K562 (cell line): Measurements from ENCODE around the gene GPR37.

Experiments
- CTCF ChIP-seq, 3 experiments: IDR thresholded peaks in 2 of 3; conservative IDR thresholded peaks in 1 of 3; 2 replicates each; pipeline ENCODE4 v1.5.1; 2011 to 2012; ENCODE audit warnings: low read length in 3 of 3, mild to moderate bottlenecking in 3 of 3, control low read depth in 2 of 3, improper control_type of control experiment in 1 of 3, inconsistent platforms in 1 of 3, low read depth in 1 of 3, mixed read lengths in 1 of 3, moderate library complexity in 1 of 3; ENCODE audit not compliant: insufficient read depth in 2 of 3
- MYC ChIP-seq, 2 experiments: fragments of 250-450 bp in 1 of 2; sonication (Bioruptor Pico) in 1 of 2; IDR thresholded peaks; 2 replicates each; pipeline versions ENCODE4 v1.5.1 to v1.6.1; 2012 to 2021; ENCODE audit warnings: low read depth in 2 of 2, borderline replicate concordance in 1 of 2, improper control_type of control experiment in 1 of 2, low read length in 1 of 2, mild to moderate bottlenecking in 1 of 2, moderate library complexity in 1 of 2
- POLR2A ChIP-seq: fragments of 450-650 bp; conservative IDR thresholded peaks from 2 replicates; pipeline ENCODE4 v1.6.1; 2016
- U2AF1 ChIP-seq: fragments of 200-400 bp; formaldehyde crosslinking; optimal IDR thresholded peaks from 2 replicates; pipeline ENCODE3; 2017; ENCODE audit warnings: mild to moderate bottlenecking, low read depth, low read length, moderate library complexity
- ZNF766 ChIP-seq: fragments of 200-800 bp; sonication (Bioruptor generic); conservative IDR thresholded peaks from 2 replicates; pipeline ENCODE4 v1.6.1; 2016; ENCODE audit warnings: missing genetic modification characterization, missing compliant biosample characterization
- TF ChIP-seq, protein P1 (sequence below): fragments of 250-450 bp; sonication (Bioruptor Pico); IDR thresholded peaks from 2 replicates; pipeline ENCODE4 v1.5.0; 2020; ENCODE audit warnings: mild to moderate bottlenecking

DNA sequence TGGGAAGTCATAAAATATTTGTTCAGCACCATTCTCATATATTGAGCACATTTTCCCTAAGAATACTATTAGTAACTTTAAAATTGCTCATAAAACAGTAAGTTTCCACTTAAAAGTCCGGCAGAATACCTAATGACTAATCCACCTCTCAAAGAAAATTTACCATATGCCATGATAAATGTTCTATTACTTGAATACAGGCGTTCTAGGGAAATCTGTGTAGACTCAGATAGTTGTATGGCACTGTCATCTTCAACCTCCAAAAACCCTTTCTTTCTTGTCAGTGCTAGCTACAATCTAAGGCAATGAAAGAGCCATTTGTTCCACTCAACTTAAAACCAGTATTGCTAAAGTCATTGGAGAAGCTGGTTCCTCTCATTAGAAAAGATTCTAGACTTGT, 7.3 kb downstream of the GPR37 start:
- TF ChIP-seq U2AF1, result no peak
- no peak for TF ChIP-seq ZNF766 (CRISPR knock-in tag)
- TF ChIP-seq CTCF (IDR thresholded peaks at IDR 0.05 in 2 of 3, conservative IDR thresholded peaks at IDR 0.05 in 1 of 3; ENCODE audit: insufficient read depth in 2 of 3, low read depth in 1 of 3, low read length in 3 of 3), result no peak
- TF ChIP-seq MYC (IDR thresholded peaks at IDR 0.05; ENCODE audit: low read depth, low read length), result no peak
- TF ChIP-seq MYC (CRISPR knock-in tag; IDR thresholded peaks at IDR 0.05; ENCODE audit: borderline replicate concordance, low read depth), result no peak
- TF ChIP-seq, protein P1, sequence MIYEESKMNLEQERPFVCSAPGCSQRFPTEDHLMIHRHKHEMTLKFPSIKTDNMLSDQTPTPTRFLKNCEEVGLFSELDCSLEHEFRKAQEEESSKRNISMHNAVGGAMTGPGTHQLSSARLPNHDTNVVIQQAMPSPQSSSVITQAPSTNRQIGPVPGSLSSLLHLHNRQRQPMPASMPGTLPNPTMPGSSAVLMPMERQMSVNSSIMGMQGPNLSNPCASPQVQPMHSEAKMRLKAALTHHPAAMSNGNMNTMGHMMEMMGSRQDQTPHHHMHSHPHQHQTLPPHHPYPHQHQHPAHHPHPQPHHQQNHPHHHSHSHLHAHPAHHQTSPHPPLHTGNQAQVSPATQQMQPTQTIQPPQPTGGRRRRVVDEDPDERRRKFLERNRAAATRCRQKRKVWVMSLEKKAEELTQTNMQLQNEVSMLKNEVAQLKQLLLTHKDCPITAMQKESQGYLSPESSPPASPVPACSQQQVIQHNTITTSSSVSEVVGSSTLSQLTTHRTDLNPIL (CRISPR knock-in tag), result no peak
- TF ChIP-seq POLR2A, result no peak
